Activated CD4-positive, alpha-beta T cell treated with anti-CD3 and anti-CD28 coated beads, Interleukin-2, amount 50 U/mL, for 1 hour (primary cell): ENCODE data around the gene ANP32A.

Experiments
- DNase-seq: peaks from one replicate; pipeline ENCODE4 v3.0.0-alpha.2; 2020

The ANP32A gene

GRCh38 chr15:68819495-68820294 is 1.0 kb downstream of the ANP32A start:
- peak; percentile 36 for DNase-seq

DNA sequence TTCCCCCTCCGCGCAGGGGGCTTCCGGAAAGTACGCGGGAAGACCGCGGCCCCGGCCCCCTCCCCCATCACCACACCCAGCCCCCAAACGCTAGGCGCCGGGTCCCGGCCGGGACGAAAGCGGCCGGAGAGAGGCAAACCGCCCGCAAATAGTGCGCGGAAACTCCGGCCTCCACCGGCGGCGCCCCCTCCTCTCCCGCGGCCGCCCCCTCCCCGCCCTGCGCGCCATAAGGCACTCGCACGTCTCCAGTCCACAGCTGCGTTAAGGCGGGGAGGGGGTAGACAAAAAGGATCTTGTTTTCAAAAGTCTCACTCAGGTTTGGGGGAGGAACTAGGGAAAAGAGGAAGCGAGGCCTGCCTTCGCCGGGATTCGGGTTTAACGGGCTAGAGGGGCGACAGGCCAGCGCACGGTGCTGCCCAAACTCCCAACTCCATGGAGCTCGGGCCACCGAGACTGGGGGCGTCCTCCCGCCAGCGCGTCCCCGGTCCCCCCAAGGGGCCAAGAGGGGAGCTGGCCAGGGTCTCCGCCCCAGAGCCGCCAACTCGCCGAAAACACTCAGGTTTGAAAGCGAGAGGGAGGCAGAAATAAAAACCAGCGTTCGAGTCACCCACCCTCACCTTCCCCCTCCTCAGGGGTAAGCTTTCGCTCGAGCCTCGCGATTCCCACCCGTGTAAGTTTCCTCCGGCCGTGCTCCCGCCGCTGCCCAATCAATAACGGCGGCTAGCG is 1.8 kb downstream of the ANP32A start:
- DNase-seq: peak; percentile 17

GRCh38 chr15:68818066-68818768 is 2.5 kb downstream of the ANP32A start:
- peak; percentile 64 for DNase-seq

DNA sequence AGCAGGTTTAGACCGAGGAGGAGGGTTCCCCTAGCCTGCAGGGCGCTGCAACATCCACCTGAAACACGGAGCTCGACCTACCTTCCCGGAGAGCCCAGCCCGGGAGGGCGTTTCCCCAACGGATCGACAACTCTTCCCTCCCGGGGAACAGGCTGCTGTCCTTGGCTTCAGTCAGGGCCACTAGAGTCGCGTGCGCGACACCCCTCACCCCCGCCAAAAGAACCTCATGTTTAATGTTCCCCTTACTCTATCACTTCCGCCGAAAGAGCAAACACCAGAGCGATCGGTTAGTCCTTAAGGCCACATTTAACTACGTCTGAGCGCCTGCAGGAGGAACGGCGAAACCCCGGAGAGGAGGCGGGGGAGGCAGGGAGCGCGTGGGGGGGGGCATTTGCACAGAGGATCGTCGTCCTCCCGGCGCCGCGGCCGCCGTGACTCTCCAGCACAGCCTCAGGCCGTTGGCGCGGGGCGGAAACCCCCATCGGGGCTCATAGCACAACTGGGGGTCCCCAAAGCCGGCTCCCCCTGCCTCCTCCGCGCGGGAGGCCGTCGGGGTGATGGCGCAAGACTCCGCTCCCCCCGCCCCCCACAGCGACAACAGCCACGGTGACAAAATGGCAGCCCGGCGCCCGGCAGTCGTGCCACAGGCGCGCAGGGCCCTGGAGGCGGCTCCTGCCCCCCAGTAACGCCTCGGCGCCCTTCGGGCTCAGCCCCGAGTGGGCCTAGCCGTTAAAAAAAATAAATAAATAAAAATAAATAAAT is 3.2 kb downstream of the ANP32A start:
- peak; percentile 69 for DNase-seq

DNA sequence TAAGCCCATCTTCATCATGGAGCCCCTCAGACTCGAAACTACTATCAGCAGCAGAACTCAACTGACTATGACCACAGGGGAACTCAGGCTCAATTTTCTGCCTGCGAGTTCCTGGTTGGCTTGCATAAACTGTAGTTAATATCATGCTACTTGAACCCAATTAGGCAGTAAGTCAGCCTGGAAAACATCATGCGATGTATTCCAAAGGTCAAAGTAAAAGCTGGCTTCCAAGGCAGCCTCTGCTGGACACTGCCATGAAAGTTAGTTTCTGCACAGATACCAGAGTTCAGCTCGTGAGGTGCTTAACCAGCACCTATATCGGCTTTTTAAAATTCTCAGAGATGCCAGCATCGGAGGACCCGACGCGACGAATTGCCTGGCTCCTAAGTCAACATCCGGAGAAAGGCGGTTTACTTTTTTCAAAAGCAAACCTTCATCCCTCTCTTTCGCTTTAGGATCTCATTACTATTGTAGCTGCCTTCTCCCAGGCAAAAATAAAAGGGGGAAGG is 3.8 kb downstream of the ANP32A start:
- DNase-seq: no peak

DNA sequence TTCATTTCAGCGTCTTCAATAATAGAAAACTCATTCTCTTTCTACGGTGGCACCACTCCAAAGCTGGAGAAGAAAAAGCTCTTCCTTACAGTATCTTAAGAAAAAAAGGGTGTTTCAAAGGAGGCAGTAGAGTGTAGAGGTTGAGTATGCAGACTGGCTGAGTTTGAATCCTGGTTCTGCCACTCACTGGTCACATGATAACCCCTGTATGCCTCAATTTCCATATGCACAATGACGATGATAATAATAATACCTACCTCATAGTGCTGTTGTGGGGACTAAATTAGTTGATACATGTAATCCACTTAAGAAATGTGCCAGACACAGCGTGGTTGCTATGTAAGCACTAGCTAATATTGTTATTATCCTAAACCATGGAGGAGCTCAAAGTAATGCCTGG is 4.5 kb downstream of the ANP32A start:
- no peak for DNase-seq

- no peak for DNase-seq
Observed at GRCh38 chr15:68815598-68815997, 5.1 kb downstream of the ANP32A start.

DNA sequence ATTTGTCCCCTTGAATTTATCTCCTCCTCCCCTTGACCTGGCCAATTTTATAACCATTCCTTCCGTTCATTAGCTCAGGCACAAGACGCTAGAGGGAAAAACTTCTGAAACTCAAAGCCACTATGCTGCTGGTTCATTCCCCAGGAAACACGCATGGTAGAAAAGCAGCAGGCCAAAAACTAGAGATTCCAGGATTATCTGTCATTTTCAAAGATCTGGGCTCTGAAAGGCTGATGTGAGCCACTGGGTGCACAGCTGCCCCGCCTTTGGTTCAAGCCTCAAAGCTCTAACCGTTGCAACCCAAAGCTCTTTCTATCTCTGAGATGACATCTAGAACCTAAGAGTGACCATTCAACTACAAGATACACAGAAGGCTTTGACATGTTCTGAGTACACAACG is 6.1 kb downstream of the ANP32A start:
- no peak for DNase-seq

- no peak for DNase-seq
Observed at GRCh38 chr15:68812597-68813431, 7.9 kb downstream of the ANP32A start.

DNA sequence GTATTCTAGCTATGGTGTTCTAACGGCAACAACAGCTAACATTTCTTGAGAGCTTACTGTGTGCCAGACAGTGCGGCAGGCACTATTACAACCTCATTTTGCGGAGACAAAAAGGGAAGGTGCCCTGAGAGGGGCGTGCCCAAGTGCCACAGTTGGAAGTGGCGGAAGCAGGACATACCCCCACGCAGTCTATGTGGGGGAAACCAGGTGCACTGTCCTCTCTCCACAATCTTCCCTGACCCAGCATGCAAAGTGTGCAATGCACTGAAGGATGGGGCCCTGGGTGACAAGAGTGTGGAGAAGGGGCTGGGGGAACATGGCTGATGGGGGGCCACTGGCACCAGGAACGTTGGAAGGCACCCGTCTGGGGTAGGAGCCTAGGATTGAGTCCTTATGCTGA is 8.6 kb downstream of the ANP32A start:
- DNase-seq: no peak

GRCh38 chr15:68809517-68809916 is 11.2 kb downstream of the ANP32A start:
- no peak for DNase-seq

DNA sequence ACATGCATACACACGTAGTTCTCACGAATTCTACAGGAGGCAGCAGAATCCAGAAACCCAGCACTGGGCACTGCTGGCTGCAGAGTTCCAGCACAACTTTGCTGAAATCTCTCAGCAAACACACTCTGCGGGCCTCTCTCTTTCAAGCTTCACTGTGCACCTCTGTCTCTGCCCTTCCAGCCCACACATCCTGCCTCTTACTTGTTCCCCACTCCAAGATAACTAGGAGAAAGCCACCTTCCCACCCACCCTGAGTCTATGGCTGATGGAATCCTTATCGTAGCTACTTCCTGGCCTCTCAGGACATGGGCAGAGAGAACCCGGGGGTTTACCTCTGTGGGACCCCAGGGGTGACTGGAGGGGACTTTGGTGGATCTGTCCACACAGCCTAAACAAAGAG is 11.9 kb downstream of the ANP32A start:
- DNase-seq: no peak

GRCh38 chr15:68808091-68808490 is 12.6 kb downstream of the ANP32A start:
- DNase-seq: no peak

DNA sequence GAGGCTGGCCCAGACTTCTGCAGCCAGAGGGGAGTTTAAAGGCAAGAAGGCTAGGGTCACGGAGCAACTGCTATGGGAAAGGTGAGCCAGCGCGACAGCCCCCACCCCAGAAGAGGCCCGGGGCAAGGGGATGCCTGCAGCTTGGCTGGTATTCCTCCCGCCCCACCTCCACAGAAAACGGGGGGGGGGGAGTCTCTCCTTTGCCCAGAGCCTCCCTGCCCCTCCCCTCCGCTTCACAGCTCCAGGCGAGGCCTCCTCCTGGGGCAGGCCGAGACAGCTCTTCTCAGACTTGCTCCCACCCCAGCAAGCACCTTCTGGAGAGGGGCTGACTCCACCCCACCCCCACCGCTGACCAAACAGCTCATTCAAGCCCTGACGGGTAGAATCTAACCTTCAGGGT is 13.4 kb downstream of the ANP32A start:
- no peak for DNase-seq

DNA sequence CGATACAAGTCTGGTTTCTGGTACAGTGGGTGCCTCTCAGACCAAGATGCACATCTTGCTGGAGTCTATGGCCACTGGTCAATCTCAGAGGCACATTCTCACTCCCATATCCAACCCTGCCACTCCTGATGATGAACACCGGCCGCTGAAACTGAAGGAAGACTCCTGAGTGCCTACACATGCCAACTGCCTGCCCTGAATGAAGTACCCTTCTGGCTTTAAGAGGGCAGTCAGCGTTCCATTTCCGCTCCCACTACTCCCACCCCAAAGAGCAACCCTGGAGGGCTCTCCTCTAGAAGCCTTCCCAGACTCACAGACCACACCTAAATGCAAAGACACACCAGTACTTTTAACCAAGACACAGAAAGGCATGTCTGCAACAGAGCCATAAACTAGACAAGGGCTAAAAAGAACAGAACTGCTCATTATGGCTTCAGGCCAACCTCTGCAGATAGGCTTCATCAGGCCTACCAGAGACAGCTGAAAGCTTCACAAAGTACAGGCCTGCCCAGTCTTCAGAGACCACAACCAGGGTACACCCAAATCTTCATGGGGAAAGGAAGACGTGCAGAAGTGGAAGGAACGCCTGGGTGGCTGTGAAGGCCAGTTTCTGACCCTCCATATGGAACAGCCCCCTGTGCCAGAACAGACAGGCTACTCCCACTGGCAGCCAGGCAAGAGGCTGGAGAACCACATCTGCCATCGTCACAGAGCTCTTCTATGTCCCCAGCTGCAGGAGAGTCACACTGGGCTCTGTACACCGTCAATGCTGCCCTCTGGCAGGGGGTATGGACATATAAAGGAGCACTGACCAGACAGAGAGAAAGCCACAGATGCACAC is 14.3 kb downstream of the ANP32A start:
- no peak for DNase-seq

DNA sequence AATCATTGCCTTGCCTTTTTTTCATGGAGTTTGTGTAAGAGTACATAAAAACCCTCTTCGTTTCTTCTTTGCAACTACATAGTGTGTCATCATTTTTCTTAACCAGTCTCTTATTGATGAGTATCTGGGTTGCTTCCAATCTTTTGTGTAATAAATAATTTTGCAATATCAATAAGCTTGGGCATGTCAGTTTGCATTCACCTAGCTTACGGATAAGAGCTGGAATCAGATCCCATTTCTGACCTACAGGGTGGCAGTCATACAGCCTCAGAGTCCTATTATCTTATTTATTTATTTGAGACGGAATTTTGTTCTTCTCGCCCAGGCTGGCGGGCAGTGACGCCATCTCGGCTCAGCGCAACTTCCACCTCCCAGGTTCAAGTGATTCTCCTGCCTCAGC is 18.3 kb downstream of the ANP32A start:
- DNase-seq: no peak

GRCh38 chr15:68801572-68802148 is 19.0 kb downstream of the ANP32A start:
- DNase-seq: no peak

DNA sequence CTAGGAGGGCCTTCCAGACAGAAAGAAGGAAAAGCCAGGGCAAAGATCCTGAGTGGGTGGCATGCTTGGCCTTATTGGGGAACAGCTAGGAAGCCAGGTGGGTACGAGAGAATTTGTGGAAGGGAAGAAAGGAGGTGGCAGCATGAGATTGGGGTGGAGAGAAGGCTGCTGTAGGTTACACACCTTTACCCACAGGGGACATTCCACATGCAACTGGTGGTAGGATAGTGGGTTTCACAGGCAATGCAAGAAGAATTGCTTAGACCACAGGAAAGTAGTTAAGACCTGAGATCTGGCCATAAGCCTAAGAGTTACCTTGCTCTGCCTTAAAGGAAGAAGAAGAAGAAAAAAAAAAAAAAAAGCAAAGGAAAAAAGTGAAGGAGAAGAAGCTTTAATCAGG is 19.8 kb downstream of the ANP32A start:
- no peak for DNase-seq

DNA sequence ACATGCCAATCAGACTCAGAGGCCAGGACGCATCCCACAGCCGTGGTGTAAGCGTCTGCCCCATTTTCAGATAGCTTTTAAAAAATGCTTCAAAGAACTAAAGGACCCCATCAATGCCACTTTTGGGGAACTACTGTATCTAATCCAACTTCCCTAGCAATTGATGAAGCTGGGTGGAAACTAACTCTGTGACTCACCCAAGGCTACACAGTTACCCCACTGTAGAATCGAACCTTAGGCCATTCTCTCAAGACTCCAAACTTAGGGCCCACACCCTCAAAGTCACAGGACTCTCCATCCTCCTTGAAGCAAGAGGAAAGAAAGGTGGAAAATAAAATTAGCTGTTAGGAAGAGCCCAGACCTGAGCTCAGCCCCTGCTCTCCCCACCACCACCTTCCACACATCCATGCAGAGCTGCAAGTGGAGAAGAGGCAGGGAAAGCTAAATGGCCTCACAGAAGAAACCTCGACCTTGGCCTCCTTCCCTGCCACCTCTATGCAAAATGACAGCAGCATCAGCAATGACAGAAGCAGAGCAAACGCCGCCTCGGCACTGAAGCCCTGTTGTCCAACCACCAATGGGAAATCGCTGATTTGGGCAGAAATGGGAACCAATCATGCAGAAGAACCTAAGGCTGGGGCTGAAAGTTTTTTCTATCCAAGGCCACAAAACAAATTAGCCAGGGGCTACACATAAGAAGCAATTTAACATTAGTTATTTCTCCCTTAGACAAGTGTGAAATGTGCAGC is 22.2 kb downstream of the ANP32A start:
- no peak for DNase-seq
